ENCODE data around the gene SPNS3. TPM values are rescaled to one million over a fixed set of nuclear protein-coding genes. Genes with fewer than 3 reads are reported as not detected.

The SPNS3 gene
- total and polyA plus RNA-seq, 10 of the 15 experiments (the other 5 are each of a cell fraction or from before 2014, with no cell fraction given), result 0.16 to 2.6 (median 0.97) TPM

DNA sequence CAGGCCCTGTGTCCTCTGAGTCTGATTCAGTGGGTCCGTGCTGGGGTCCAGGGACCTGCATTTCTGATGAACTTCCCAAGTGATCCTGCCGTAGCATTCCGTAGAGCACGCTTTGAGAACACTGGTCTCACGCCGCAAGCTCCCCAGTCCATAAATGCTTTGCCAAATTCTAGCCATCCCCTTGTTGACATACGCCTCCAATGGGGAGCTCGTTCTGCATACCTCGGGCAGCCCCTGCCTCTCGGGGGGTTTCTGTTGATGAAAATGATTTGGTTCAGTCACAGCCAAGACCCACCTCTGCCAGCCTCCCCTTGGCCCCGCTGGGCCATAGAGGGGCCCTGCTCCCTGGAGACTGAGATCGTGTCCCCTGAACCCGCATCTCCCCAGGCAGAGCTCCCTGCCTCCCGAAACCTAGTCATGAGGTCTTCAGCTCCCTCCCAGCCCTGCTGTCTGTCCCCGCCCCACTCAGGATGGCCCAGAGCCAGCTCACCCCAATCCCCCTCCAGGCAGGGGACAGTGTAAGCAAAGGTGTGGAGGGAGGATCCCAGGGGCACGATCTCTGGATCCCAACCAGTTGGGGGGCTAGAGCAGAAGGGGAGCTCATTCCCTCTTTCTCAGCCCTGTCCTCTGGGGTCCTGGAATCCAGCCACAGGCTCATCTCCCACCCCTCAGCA lies 48.7 kb downstream of the SPNS3 start:
- POLR2A ChIA-PET, result no interaction called here
- 59% methylated on average over 16 of the region's 16 CpGs for WGBS (ENCODE audit: insufficient coverage, insufficient replicate concordance, low lambda C conversion rate, missing lambda C conversion rate)

DNA sequence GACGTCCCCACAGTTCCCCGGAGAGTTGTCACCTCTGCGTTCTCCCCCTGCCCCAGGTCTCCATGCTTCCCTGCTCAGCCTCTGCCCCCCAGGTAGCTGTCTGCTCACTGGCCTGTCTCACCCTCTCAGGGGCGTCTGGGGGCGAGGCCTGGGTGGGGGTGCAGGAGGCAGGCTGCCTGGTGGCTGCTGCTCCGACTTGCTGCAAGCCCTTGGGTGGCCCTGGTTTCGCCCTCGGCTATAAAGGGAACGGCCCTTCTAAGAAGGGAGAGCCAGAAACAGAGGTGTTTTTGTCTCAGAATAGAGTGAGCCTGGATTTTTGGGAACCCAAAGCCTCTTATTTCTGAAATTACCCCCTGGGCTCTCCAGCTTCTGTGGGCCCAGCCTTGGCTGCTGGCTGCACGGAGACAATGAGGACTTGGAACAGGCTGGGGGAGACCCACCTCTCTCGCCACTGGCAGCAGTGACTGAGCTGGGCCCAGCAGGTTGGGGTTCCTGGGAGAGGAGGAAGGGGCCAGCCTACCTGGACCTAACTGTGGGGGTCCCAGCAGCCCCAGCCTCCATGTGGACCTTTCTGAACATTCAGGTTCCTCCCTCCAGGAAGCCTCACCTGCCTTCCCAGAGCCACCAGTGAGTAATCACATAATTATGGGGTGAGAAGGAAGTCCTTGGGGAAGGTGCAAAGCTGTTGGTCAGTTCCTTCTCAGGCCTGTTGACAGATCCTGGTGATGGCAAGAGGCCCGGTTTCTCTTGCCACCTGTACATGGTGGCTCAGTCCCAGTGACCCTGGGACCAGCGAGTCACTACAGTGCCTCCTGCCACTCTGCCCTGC lies 49.5 kb downstream of the SPNS3 start:
- in situ Hi-C loops (cut with MboI), result no loop called here
- Histone ChIP-seq H2AFZ (ENCODE audit: control insufficient read depth, low read depth, low read length) (no peak overlapping the region), H3K36me3 (ENCODE audit: control insufficient read depth in 2 of 2, insufficient read depth in 2 of 2, low read length in 1 of 2) (no peaks in the 10 kb centered on the region), H3K79me2 (ENCODE audit: control insufficient read depth, insufficient read depth, low read length) (no peaks in the 10 kb centered on the region), H3K9me3 (replicated peaks; ENCODE audit: control insufficient read depth, insufficient read depth, low read length) (no peaks in the 10 kb centered on the region), H3K27me3 (replicated peaks in 1 of 2; ENCODE audit: control insufficient read depth in 2 of 2, insufficient read depth in 2 of 2, low read length in 1 of 2) (no peaks in the 10 kb centered on the region; a peak in 2 of 4 replicates), H3K4me1 (ENCODE audit: control insufficient read depth, insufficient read depth, low read length) (peaks cover 8% of the 10 kb centered on the region), H4K20me1 (ENCODE audit: control insufficient read depth, insufficient read depth) (no peaks in the 10 kb centered on the region), H3K4me3 (no peak overlapping the region), H3K4me2 (ENCODE audit: control insufficient read depth, insufficient read depth) (no peak overlapping the region), H3K9ac (ENCODE audit: control insufficient read depth, insufficient read depth, low read length) (no peak overlapping the region), H3K27ac (ENCODE audit: control insufficient read depth, insufficient read depth) (no peak overlapping the region)
- FAIRE-seq, result no peak
- 45% methylated on average over 13 of the region's 13 CpGs for WGBS (ENCODE audit: insufficient coverage, insufficient replicate concordance, low lambda C conversion rate, missing lambda C conversion rate)
- CTCF ChIA-PET, result interaction anchor here (1.7 kb wide), 1 partner anchor 14 kb away, joined by 4 read pairs; no protein-coding TSS in a partner anchor
- DNase-seq (ENCODE audit: low read depth, low spot score), result no peak
- no peak for ATAC-seq
- POLR2A ChIA-PET, result no interaction called here
- TF ChIP-seq ZNF24 (IDR thresholded peaks at IDR 0.05) (no peak), EGR1 (IDR thresholded peaks at IDR 0.05; ENCODE audit: borderline replicate concordance in 1 of 2, low read depth in 2 of 2, low read length in 2 of 2) (no peak), TCF12 (IDR thresholded peaks at IDR 0.05; ENCODE audit: low read depth, low read length) (no peak), MTA2 (IDR thresholded peaks at IDR 0.05; ENCODE audit: low read depth) (no peak), NR2C2 (IDR thresholded peaks at IDR 0.05; ENCODE audit: borderline replicate concordance, control insufficient read depth, insufficient read length, low read depth) (no peak), MEF2B (IDR thresholded peaks at IDR 0.05; ENCODE audit: partially characterized antibody, poor library complexity, severe bottlenecking) (no peak), GABPA (IDR thresholded peaks at IDR 0.05; ENCODE audit: low read depth) (no peak), BHLHE40 (IDR thresholded peaks at IDR 0.05; ENCODE audit: borderline replicate concordance in 1 of 2, low read depth in 2 of 2, low read length in 1 of 2) (no peak)
- TF ChIP-seq, protein P1, sequence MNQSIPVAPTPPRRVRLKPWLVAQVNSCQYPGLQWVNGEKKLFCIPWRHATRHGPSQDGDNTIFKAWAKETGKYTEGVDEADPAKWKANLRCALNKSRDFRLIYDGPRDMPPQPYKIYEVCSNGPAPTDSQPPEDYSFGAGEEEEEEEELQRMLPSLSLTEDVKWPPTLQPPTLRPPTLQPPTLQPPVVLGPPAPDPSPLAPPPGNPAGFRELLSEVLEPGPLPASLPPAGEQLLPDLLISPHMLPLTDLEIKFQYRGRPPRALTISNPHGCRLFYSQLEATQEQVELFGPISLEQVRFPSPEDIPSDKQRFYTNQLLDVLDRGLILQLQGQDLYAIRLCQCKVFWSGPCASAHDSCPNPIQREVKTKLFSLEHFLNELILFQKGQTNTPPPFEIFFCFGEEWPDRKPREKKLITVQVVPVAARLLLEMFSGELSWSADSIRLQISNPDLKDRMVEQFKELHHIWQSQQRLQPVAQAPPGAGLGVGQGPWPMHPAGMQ (IDR thresholded peaks at IDR 0.05; ENCODE audit: borderline replicate concordance), result no peak
- TF ChIP-seq, protein P2, sequence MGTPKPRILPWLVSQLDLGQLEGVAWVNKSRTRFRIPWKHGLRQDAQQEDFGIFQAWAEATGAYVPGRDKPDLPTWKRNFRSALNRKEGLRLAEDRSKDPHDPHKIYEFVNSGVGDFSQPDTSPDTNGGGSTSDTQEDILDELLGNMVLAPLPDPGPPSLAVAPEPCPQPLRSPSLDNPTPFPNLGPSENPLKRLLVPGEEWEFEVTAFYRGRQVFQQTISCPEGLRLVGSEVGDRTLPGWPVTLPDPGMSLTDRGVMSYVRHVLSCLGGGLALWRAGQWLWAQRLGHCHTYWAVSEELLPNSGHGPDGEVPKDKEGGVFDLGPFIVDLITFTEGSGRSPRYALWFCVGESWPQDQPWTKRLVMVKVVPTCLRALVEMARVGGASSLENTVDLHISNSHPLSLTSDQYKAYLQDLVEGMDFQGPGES (IDR thresholded peaks at IDR 0.05), result no peak
- BruUV-seq (replicated peaks), result no TSS peak
- intact Hi-C loops (cut with micrococcal nuclease; ENCODE audit: unreplicated experiment), result no loop called here
- RAD21 ChIA-PET (ENCODE audit: unreplicated experiment), result no interaction called here
- SMC1A ChIA-PET (ENCODE audit: uncharacterized antibody, unreplicated experiment), result no interaction called here

More for the DNA sequence above, 48.7 kb downstream of the SPNS3 start:
- H4K20me1 ChIP-seq (ENCODE audit: control insufficient read depth, insufficient read depth), result no peaks in the 10 kb centered on the region
- no peaks in the 10 kb centered on the region for H3K79me2 ChIP-seq (ENCODE audit: control insufficient read depth, insufficient read depth, low read length)
- CTCF ChIA-PET, result interaction anchor here (0.6 to 1.7 kb wide), 3 partner anchors 15 to 619 kb away, joined by 3 to 4 read pairs (median 4); no protein-coding TSS in a partner anchor
- no peak overlapping the region for H3K4me2 ChIP-seq (ENCODE audit: control insufficient read depth, insufficient read depth)
- no peak for DNase-seq (ENCODE audit: low read depth, low spot score)
- intact Hi-C loops (cut with micrococcal nuclease; ENCODE audit: unreplicated experiment), result no loop called here
- H3K9ac ChIP-seq (ENCODE audit: control insufficient read depth, insufficient read depth, low read length), result no peak overlapping the region
- BruUV-seq (replicated peaks), result no TSS peak
- TF ChIP-seq ZNF384 (IDR thresholded peaks at IDR 0.05; ENCODE audit: borderline replicate concordance, low read depth, low read length) (no peak), CBFB (IDR thresholded peaks at IDR 0.05; ENCODE audit: low read depth) (no peak), ETV6 (conservative IDR thresholded peaks at IDR 0.05 in 1 of 2, IDR thresholded peaks at IDR 0.05 in 1 of 2; ENCODE audit: borderline replicate concordance in 1 of 2, low read depth in 1 of 2) (no peak), CEBPB (IDR thresholded peaks at IDR 0.05; ENCODE audit: borderline replicate concordance in 1 of 2, low read depth in 2 of 2, low read length in 2 of 2) (no peak), RFX5 (IDR thresholded peaks at IDR 0.05; ENCODE audit: low read depth, low read length) (no peak), ZZZ3 (IDR thresholded peaks at IDR 0.05; ENCODE audit: control insufficient read depth, insufficient read length, low read depth) (no peak), STAT1 (conservative IDR thresholded peaks at IDR 0.05) (no peak)
- SMC1A ChIA-PET (ENCODE audit: uncharacterized antibody, unreplicated experiment), result interaction anchor here (0.6 kb wide), 1 partner anchor 9 kb away, joined by 3 read pairs; no protein-coding TSS in a partner anchor
- no peak overlapping the region for H2AFZ ChIP-seq (ENCODE audit: control insufficient read depth, low read depth, low read length)
- H3K27me3 ChIP-seq (replicated peaks in 1 of 2; ENCODE audit: control insufficient read depth in 2 of 2, insufficient read depth in 2 of 2, low read length in 1 of 2), result no peaks in the 10 kb centered on the region; a peak in 2 of 4 replicates
- no peak overlapping the region for H3K4me3 ChIP-seq
- H3K9me3 ChIP-seq (replicated peaks; ENCODE audit: control insufficient read depth, insufficient read depth, low read length), result no peaks in the 10 kb centered on the region
- no peaks in the 10 kb centered on the region for H3K36me3 ChIP-seq (ENCODE audit: control insufficient read depth in 2 of 2, insufficient read depth in 2 of 2, low read length in 1 of 2)
- no peak overlapping the region for H3K27ac ChIP-seq (ENCODE audit: control insufficient read depth, insufficient read depth)
- FAIRE-seq, result no peak
- no peak for ATAC-seq
- RAD21 ChIA-PET (ENCODE audit: unreplicated experiment), result no interaction called here
- in situ Hi-C loops (cut with MboI), result no loop called here
- peaks cover 8% of the 10 kb centered on the region for H3K4me1 ChIP-seq (ENCODE audit: control insufficient read depth, insufficient read depth, low read length)
